ENCODE results near the gene EML1.

EML1 gene

DNA sequence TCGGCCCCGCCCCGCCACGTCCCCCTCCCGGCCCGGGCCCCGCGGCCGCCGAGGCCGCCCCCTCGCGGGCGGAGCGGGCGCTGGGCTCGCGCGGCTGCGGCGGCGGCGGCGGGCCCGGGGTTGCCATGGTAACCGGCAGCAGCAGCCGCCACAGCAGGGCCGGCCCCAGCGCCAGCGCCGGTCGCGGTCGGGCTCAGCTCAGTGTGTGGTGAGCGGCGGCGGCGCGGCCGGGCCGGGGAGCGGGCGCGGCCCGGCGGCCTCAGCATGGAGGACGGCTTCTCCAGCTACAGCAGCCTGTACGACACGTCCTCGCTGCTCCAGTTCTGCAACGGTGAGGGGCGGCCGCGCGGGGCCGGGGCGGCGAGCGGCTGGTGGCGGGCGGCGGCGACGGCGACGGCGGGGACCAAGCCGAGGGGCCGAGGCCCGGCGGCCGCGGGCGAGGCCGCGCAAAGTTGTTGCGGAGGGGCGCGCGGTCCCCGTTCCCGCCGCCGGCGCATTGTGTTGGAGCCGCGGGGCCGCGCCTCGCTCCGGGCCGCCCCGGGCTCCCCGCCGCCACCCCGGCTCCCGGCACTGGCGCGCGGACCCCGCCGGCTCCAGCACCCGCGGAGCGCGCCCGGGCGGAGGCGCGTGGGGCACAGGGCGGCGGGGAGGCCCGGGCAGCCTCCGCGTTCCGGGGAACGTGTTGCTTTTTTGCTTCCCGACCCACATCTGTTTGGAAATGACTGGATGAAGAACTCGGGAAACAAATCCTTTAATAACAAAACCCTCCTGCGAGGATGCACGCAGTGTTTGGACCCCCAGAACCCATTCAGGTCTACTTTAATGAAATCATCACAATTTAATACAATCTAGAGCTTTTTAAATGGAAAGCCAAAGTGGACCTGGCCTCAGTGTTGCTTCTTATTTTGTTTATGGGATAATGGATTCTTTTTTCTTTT is at the start of gene EML1:
Gene EML1, plus strand, starts transcription at position 201 of the 938 bp plus-strand sequence. Its CDS starts 64 bp downstream, at position 265.
- POLR2A ChIA-PET = interaction anchor here (0.6 to 1.6 kb wide), 3 partner anchors 9 to 89 kb away, joined by 3 to 5 read pairs (median 5); no protein-coding TSS in a partner anchor
- DNase-seq (ENCODE audit: extremely low spot score) = peak; percentile 96
- CTCF ChIA-PET = interaction anchor here (0.8 kb wide), 1 partner anchor 441 kb away, joined by 4 read pairs; no protein-coding TSS in a partner anchor
- TF ChIP-seq CTBP1 (IDR thresholded peaks at IDR 0.05; ENCODE audit: borderline replicate concordance) = no peak
- no peak for TF ChIP-seq SP1 (IDR thresholded peaks at IDR 0.05)
- TF ChIP-seq LEF1 (IDR thresholded peaks at IDR 0.05; ENCODE audit: borderline replicate concordance) = no peak
- TF ChIP-seq FOXA1 (IDR thresholded peaks at IDR 0.05) = no peak
- no peak for TF ChIP-seq FOXK2 (IDR thresholded peaks at IDR 0.05)
- no peak for TF ChIP-seq FOXM1 (IDR thresholded peaks at IDR 0.05; ENCODE audit: borderline replicate concordance)
- no peak for TF ChIP-seq ZNF384 (IDR thresholded peaks at IDR 0.05)
- TF ChIP-seq TARDBP (IDR thresholded peaks at IDR 0.05) = no peak
- TF ChIP-seq ARNT (IDR thresholded peaks at IDR 0.05) = no peak
- no peak for TF ChIP-seq HDGF (IDR thresholded peaks at IDR 0.05; ENCODE audit: borderline replicate concordance)
- no peak for TF ChIP-seq L3MBTL2 (conservative IDR thresholded peaks at IDR 0.05)
- no peak for TF ChIP-seq ELF4 (IDR thresholded peaks at IDR 0.05)
- no peak for TF ChIP-seq BHLHE40 (IDR thresholded peaks at IDR 0.05; ENCODE audit: borderline replicate concordance)
- no peak for TF ChIP-seq SUZ12 (IDR thresholded peaks at IDR 0.05)
- TF ChIP-seq, protein P1, sequence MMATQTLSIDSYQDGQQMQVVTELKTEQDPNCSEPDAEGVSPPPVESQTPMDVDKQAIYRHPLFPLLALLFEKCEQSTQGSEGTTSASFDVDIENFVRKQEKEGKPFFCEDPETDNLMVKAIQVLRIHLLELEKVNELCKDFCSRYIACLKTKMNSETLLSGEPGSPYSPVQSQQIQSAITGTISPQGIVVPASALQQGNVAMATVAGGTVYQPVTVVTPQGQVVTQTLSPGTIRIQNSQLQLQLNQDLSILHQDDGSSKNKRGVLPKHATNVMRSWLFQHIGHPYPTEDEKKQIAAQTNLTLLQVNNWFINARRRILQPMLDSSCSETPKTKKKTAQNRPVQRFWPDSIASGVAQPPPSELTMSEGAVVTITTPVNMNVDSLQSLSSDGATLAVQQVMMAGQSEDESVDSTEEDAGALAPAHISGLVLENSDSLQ (IDR thresholded peaks at IDR 0.05) = no peak
- TF ChIP-seq NFRKB (IDR thresholded peaks at IDR 0.05) = no peak

DNA sequence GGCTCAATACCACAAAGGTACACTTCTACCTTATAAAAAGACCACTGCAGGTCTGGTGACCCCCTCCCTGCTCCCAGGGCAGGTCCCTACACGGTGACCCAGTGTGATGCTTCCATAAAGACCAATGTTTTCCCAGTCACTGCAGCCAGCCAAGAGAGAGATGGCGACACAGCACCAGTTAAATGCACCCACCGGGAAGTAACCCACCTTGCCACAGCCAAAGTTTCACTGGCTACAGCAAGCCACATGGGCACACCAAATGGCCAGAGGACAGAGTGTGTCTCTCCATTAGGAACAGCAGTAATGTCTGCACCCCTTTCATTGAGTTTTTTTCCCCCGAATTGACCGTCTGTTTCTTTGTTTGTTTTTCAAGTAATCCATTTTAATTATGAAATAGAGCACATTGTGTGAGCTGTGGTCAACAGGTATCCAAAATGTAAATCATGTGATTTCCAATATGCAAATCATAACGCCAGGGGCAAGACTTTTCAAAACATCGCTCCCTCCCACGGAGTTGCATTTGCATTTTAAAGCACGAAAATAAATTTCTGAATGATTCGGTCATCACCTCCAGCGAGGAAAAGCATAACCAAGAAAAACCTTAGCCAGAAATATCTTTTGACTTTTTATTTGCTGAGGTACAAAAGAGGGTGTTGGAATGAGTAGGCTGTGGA is 48.9 kb upstream of the EML1 start:
- no peak for DNase-seq (ENCODE audit: extremely low spot score)
- ChIA-PET CTCF (interaction anchor here (0.7 kb wide), 1 partner anchor 136 kb away, joined by 3 read pairs; no protein-coding TSS in a partner anchor), POLR2A (no interaction called here)
- TF ChIP-seq HDGF (IDR thresholded peaks at IDR 0.05; ENCODE audit: borderline replicate concordance) (no peak), CTBP1 (IDR thresholded peaks at IDR 0.05; ENCODE audit: borderline replicate concordance) (no peak), SUZ12 (IDR thresholded peaks at IDR 0.05) (no peak), BHLHE40 (IDR thresholded peaks at IDR 0.05; ENCODE audit: borderline replicate concordance) (no peak), ZNF384 (IDR thresholded peaks at IDR 0.05) (no peak), FOXA1 (IDR thresholded peaks at IDR 0.05) (no peak), TARDBP (IDR thresholded peaks at IDR 0.05) (no peak), L3MBTL2 (conservative IDR thresholded peaks at IDR 0.05) (no peak), FOXK2 (IDR thresholded peaks at IDR 0.05) (no peak)
- TF ChIP-seq, protein P1 (IDR thresholded peaks at IDR 0.05) = no peak

DNA sequence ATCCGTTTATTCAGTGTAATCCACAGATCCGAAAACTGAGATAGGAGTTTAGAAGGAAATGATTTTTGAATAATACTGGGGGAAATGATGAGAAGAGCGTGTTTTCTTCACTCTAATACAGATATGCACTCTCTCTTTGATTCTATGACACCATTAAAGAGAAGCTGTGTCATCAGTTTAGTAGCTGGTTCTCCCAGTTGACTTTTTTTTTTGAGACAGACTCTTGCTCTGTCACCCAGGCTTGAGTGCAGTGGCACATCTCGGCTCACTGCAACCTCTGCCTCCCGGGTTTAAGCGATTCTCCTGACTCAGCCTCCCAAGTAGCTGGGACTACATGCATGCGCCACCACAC is 48.4 kb upstream of the EML1 start:
- CTCF ChIA-PET = interaction anchor here (0.7 to 1.1 kb wide), 2 partner anchors 14 to 135 kb away, joined by 3 read pairs; no protein-coding TSS in a partner anchor

DNA sequence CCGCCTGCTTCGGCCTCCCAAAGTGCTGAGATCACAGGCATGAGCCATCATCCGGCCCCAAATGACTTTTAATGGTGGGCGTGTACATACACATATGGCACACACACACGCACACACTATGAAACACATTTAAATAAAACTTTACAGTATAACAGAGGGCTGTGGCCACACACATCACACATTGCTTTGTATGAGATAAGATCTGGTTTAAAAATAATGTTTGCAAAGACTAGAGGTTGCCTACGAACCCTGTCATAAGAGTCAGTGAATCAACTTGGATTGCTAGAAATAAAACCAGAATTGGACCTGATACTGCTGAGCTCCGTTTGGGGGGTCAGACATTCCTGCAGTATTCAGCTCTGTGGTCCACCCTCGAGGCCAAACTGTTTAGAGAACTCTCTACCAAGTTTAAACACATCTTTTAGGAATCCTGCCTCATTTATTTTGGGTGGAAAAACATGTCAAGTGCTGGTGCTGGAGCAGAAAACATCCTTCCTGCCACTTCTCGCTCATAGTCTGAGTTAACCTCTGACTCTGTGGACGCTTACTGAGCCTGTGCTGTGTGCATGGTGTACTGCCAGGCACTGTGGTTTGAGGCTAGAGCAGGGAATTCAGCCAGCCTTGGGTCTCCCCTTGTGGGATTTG is 47.8 kb upstream of the EML1 start:
- TF ChIP-seq HDGF (IDR thresholded peaks at IDR 0.05; ENCODE audit: borderline replicate concordance) (no peak), BHLHE40 (IDR thresholded peaks at IDR 0.05; ENCODE audit: borderline replicate concordance) (no peak), ELF4 (IDR thresholded peaks at IDR 0.05) (no peak)
- no peak for DNase-seq (ENCODE audit: extremely low spot score)
- ChIA-PET POLR2A (no interaction called here), CTCF (interaction anchor here (1.1 to 1.3 kb wide), 2 partner anchors 15 to 155 kb away, joined by 3 read pairs; no protein-coding TSS in a partner anchor)

More for the DNA sequence above, 48.4 kb upstream of the EML1 start:
- no peak for DNase-seq (ENCODE audit: extremely low spot score)
- POLR2A ChIA-PET = no interaction called here
- TF ChIP-seq BHLHE40 (IDR thresholded peaks at IDR 0.05; ENCODE audit: borderline replicate concordance) (no peak), SP1 (IDR thresholded peaks at IDR 0.05) (no peak), L3MBTL2 (conservative IDR thresholded peaks at IDR 0.05) (no peak), FOXM1 (IDR thresholded peaks at IDR 0.05; ENCODE audit: borderline replicate concordance) (no peak), NFRKB (IDR thresholded peaks at IDR 0.05) (no peak), LEF1 (IDR thresholded peaks at IDR 0.05; ENCODE audit: borderline replicate concordance) (no peak), ELF4 (IDR thresholded peaks at IDR 0.05) (no peak), ZNF384 (IDR thresholded peaks at IDR 0.05) (no peak), ARNT (IDR thresholded peaks at IDR 0.05) (no peak), HDGF (IDR thresholded peaks at IDR 0.05; ENCODE audit: borderline replicate concordance) (no peak), SUZ12 (IDR thresholded peaks at IDR 0.05) (no peak), FOXA1 (IDR thresholded peaks at IDR 0.05) (no peak), TARDBP (IDR thresholded peaks at IDR 0.05) (no peak), CTBP1 (IDR thresholded peaks at IDR 0.05; ENCODE audit: borderline replicate concordance) (no peak)
- TF ChIP-seq, protein P1 (IDR thresholded peaks at IDR 0.05) = no peak

GRCh38 chr14:99747167-99747566 is 46.0 kb upstream of the EML1 start:
- ChIA-PET CTCF (interaction anchor here (0.9 to 2.8 kb wide), 2 partner anchors 17 to 103 kb away, joined by 3 to 10 read pairs; no protein-coding TSS in a partner anchor), POLR2A (no interaction called here)
- TF ChIP-seq FOXK2 (IDR thresholded peaks at IDR 0.05) = no peak
- TF ChIP-seq SUZ12 (IDR thresholded peaks at IDR 0.05) = no peak
- no peak for TF ChIP-seq ARNT (IDR thresholded peaks at IDR 0.05)
- TF ChIP-seq ELF4 (IDR thresholded peaks at IDR 0.05) = no peak
- no peak for TF ChIP-seq ZNF384 (IDR thresholded peaks at IDR 0.05)
- no peak for TF ChIP-seq CTBP1 (IDR thresholded peaks at IDR 0.05; ENCODE audit: borderline replicate concordance)
- no peak for TF ChIP-seq FOXA1 (IDR thresholded peaks at IDR 0.05)
- no peak for TF ChIP-seq HDGF (IDR thresholded peaks at IDR 0.05; ENCODE audit: borderline replicate concordance)
- TF ChIP-seq TARDBP (IDR thresholded peaks at IDR 0.05) = no peak
- TF ChIP-seq BHLHE40 (IDR thresholded peaks at IDR 0.05; ENCODE audit: borderline replicate concordance) = no peak
- no peak for TF ChIP-seq L3MBTL2 (conservative IDR thresholded peaks at IDR 0.05)
- TF ChIP-seq, protein P1 (IDR thresholded peaks at IDR 0.05) = no peak
- no peak for TF ChIP-seq FOXM1 (IDR thresholded peaks at IDR 0.05; ENCODE audit: borderline replicate concordance)
- no peak for TF ChIP-seq SP1 (IDR thresholded peaks at IDR 0.05)
- TF ChIP-seq NFRKB (IDR thresholded peaks at IDR 0.05) = no peak
- no peak for TF ChIP-seq LEF1 (IDR thresholded peaks at IDR 0.05; ENCODE audit: borderline replicate concordance)
- no peak for DNase-seq (ENCODE audit: extremely low spot score)

Measured in HEK293T (cell line).